Lung microvascular endothelial cell (primary cell): Measurements from ENCODE around the gene TSPAN11. TPM values are rescaled to one million over a fixed set of nuclear protein-coding genes. Genes with fewer than 3 reads are reported as not detected.

Experiments used
- DNase-seq, 2 donors: peaks; one replicate each; pipeline versions ENCODE4 v3.0.0 to v3.0.0-alpha.2; 2010; ENCODE audit warnings: low read depth in 2 of 2
- total RNA-seq: library from RNA; depleted of rRNA; stranded (reverse); fragments of >200 nt; gene quantifications from 2 replicates; pipeline ENCODE4 v1.2.1, GENCODE V29; 2014

Gene TSPAN11
- total RNA-seq, 1 donor from 2014 or later, result 5.0 TPM

DNA sequence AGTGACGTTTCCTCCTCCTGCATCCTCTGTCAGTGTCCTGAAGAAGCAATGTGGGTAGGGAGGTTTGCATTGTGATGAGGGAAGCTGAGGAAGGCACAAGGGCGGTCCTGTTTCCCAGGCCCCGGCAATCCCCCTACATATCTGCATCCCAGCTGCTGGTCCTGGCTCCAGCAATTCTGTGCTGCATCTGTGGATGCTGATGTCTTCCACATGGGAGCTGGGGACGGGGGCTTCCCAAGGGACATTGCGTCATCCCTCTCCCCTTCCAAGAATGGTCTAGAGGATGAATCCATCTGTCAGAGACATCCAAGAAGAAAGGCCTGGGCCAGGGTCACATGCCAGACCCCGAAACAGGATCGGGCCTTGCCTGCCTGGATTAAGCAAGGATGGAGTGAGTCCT, 52.1 kb downstream of the TSPAN11 start:
- DNase-seq, result no peak

DNA sequence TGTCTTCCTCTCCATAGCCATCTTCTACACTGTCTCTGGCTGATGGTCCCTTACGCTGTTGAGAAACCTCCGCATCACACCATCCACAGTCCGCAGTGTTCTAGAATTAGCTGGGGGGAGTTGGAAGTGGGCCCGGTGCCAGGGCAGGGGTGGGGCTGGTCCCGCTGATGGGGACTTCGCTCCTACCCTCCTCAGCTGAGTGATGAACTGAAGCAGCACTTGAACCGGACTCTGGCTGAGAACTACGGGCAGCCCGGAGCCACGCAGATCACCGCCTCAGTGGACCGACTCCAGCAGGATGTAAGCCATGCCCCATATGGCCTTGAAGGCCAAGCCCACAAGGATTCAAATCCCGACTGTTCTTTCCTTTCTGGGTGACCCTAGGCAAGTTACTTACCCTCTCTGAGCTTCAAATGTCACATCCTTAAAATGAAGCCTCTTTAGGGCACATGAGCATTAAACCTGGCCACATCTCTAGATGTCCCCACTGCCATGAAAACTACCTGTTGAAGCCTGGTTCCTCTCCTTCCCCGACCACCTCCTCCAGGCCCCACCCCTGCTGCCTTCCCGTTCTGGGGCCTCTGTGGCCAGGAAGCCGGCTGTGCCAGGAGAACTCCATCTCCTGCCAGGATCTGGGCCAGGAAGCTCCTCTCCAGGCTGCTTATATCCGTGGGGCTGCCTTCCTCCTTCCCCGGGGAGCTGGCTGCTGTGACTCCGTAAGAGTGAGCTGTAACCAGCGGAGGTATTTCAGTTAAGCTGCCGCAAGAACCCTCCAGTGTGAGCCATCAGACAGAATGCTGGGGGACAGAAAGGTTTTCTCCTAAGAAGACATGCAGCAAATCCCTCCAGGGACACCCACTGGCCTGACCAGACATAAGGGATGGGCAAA, 53.1 kb downstream of the TSPAN11 start:
- no peak for DNase-seq

- no peak for DNase-seq
Measured at GRCh38 chr12:30980955-30981662, 54.6 kb downstream of the TSPAN11 start.

GRCh38 chr12:30982413-30982812, 55.9 kb downstream of the TSPAN11 start:
- DNase-seq, result peak in 1 of 2 donors; percentile 37

DNA sequence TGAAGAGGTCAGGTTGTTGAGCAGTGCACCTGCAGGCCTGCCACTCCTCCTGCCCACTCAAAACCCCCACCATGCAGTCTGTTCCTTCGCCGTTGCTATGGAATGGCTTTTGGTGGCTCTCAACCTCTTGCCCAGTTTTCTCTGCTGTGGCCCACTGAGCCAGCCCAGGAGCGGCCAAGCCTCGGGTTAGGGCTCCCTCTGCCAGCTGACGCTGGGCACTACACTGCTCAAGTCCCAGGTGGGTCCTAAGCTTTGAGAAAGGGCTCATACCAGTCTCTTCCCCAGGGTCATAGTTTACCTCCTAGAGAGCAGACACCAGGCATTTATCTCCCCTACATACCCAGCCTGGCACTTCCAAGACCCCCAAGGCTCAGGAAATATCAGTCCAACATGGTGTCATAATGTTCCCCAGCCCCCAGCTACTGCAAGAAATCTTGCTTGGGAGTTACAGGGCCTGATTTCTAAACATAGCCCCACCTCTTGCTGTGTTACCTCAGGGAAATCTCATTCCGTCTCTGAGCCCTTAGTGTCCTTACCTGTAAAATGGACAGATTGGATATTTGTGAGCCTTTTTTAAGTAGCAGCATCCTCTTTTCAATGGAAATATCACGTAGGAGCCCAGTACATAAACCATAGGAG, 59.4 kb downstream of the TSPAN11 start:
- DNase-seq, result peak; percentile 72 to 82

DNA sequence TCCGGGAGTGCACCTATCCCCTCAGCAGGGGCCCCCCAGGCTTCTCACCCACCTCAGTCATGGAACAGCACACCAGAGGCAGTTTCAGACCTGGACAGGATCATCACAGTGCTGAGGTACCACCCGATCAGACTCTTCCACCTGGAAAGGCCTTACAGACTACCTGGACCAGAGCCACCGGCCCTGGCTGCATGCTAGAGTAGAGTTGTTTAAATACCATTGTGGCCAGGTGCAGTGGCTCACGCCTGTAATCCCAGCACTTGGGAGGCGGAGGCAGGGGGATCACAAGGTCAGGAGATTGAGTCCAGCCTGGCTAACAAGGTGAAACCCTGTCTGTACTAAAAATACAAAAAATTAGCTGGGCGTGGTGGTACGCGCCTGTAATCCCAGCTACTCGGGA, 61.5 kb downstream of the TSPAN11 start:
- DNase-seq, result no peak

DNA sequence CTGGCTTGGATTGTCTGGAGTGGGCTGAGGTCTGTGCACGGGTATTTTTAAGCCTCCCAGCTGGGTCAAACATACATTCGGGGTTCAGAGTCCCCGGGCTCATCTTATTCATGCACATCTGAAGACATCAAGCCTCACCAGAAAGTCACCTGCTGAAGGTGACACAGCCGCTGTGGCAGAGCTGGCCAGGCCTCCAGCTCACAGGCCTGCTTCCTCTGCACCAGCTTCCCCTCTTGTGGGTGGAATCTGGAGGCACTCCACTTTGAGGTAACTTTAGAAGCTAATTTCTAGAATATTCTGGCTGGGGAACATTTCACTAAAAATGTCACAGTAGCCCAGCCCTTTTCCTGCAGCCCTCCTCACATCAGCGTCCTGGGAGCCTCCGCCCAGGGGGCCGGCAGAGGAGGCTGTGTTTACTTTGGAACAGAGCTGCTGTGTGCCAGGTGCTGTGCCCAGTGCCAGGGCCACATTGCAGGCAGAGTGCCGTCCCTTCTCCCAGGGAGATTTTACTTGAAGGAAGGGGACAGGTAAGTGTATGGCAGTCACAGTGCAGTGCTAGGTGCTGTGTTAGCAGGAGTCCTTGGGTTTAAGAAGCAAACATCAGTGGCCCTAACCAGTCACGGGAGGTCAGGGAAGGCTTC, 62.2 kb downstream of the TSPAN11 start:
- no peak for DNase-seq

- DNase-seq, result peak in 1 of 2 donors; percentile 47
Measured at GRCh38 chr12:30989754-30990153, 63.2 kb downstream of the TSPAN11 start.

- no peak for DNase-seq
Measured at GRCh38 chr12:30990316-30990715, 63.8 kb downstream of the TSPAN11 start.

DNA sequence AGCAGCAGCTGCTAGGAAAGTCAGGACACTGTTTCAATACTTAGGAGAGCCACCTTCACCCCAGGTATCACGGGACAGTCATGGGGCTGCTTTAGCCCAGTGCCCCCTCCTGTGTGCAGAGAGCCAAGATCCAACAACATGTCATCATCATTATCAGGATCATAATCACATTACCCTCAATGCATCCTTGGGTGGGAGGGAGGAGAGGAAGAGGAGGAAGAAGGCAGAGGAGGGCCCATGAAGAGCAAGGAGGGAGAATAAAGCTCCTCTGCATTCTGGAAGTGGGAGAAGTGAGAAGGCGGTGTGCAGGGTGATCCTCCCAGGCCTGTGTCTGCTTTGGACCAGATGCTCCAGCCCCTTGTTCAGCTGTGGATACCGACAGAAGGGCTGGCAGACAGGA, 64.2 kb downstream of the TSPAN11 start:
- no peak for DNase-seq

GRCh38 chr12:30991466-30991865, 64.9 kb downstream of the TSPAN11 start:
- DNase-seq, result no peak

DNA sequence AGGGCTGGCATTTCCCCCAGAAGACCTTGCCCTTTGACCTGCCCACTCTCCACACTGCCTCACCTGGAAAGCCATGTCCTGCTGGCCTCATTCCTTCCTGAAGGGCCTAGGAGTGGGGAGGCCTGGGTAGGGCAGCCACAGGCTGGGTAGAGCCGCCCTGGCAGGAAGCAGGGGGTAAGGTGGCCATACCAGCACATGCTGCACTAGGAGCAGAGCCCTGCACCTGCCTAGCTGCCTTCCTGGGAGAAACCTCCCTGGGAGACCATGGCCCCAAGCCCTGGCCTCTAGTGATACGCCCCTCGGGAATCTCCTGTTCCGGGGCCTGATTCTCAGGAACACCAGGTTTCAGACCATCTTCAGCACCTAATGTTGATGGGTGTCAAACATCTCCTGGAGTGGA, 65.8 kb downstream of the TSPAN11 start:
- DNase-seq, result no peak

DNA sequence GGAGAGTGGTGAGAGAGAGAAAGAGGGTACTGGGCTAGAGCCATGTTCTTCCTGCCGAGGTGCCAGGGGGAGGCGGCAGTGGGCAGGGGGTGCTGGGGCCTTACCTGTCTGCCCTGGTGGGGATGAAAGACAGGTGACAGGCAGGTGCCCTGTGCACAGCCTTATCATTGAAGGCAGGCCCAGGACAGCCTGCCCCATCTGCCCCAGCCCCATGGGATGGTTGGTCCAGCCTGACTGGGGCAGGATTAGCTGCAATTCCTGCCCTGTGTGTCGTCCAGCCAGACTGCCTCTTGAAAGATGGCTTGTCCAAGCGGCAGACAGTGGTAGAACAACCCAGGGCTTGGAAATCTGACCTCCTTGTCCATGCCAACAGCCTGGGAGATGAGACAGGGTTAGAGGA, 67.2 kb downstream of the TSPAN11 start:
- DNase-seq, result no peak

GRCh38 chr12:30994274-30994673, 67.7 kb downstream of the TSPAN11 start:
- DNase-seq, result no peak

- peak; percentile 67 to 93 for DNase-seq
Measured at GRCh38 chr12:30996255-30996654, 69.7 kb downstream of the TSPAN11 start.

DNA sequence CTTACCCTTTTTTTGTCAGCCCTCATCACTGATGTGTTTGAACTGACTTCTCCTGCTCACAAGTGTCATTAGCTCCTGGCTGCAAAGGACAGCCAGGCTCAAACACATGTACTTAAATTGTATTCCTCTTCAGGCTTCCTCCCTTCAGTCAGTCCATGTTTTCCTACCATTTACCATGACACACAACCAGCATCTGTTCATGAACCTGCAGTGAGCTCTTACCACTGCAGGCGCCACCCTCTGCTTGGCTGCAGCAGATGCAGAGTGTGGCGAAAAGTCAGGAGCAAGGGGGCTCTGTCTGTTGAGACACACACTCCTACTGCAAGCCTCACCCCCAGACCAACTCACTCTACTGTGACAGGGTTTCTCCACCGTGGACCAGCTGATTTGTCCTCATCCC, 70.2 kb downstream of the TSPAN11 start:
- DNase-seq, result no peak

DNA sequence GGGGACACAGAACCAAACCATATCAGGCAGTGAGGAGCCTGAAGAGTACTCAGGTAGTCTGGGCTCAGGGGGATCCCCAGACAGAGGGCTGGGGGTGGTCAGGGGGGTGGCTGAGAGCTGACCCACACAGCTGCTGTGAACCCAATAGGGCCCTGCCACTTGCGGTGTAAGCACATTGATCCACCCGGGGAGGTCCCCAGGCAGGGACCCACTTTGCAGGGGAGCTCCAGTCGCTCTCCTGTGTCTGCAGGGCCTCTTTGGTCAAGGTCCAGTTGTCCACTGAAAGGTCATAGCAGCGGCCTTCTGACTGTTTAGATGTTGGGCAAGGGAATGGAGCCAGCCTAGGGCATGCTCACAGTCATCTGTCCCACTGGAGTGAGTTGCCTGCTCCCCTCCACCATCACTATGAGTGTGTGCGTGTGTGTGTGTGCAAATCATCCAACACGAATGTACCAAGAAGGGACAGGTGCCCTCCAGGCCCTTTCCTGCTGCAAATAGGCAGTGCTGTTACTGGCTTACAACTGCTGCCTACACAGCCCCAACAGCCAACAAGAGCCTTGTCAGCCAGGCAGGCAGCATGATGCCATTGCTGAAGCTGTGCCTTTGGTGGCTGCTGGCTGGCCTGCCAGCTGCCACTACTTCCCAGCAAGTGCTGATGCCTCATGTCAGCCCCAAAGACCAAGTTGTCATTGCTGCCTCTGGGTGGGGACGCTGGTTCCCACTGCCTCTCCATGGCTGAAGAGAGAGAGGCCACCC, 71.3 kb downstream of the TSPAN11 start:
- DNase-seq, result no peak

GRCh38 chr12:30999011-30999410, 72.5 kb downstream of the TSPAN11 start:
- no peak for DNase-seq

DNA sequence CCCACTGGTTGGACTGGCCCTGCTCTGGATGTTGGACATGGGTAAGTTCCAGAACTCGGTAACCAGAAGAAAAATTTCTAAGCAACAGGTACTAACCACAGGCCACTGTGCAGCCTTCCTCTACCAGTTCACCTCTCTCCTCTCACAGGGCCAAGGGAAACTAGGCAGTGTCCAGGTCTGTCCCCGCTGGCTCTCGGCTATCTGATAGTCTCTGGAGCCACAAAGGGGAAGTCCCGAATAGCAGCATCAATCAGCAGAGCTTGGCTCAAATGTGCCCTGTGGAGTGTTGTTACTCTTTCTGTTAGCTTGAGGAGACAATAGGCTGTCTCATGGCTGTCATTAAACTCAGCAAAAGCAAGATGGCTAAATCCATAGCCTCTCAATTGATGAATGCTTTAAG, 73.2 kb downstream of the TSPAN11 start:
- peak in 1 of 2 donors; percentile 24 for DNase-seq

- DNase-seq, result peak; percentile 58 to 70
Measured at GRCh38 chr12:31000751-31001150, 74.2 kb downstream of the TSPAN11 start.
